Activated CD8-positive, alpha-beta T cell treated with anti-CD3 and anti-CD28 coated beads for 36 hours (primary cell): ENCODE results near the gene PTPRJ. TPM values are rescaled to one million over a fixed set of nuclear protein-coding genes. Genes with fewer than 3 reads are reported as not detected.

Experiments used
- ATAC-seq: fragments of 200-7000 bp; cut with Tn5 transposase; one replicate; pipeline ENCODE4 v1.10.0; 2021; ENCODE audit warnings: mild to moderate bottlenecking, moderate library complexity
- CTCF ChIA-PET: fragments of 350-600 bp; sonication (Branson Sonifier 250); formaldehyde crosslinking; loops from one replicate; lab custom pipeline; 2021; ENCODE audit warnings: antibody characterized with exemption; lab: Charles Lee
- POLR2A ChIA-PET: fragments of 350-600 bp; sonication (Branson Sonifier 250); formaldehyde crosslinking; loops from one replicate; lab custom pipeline; 2021; ENCODE audit warnings: antibody characterized with exemption; lab: Charles Lee
- DNase-seq: peaks from one replicate; pipeline ENCODE4 v3.0.0-alpha.2; 2020
- H3K27ac Mint-ChIP-seq: one replicate; pipeline ENCODE4 v1.8.0; 2021; ENCODE audit warnings: mild to moderate bottlenecking, mixed read lengths
- H3K27me3 Mint-ChIP-seq: one replicate; pipeline ENCODE4 v1.8.0; 2021; ENCODE audit warnings: mixed read lengths
- H3K36me3 Mint-ChIP-seq: one replicate; pipeline ENCODE4 v1.8.0; 2021; ENCODE audit warnings: low read depth, mixed read lengths
- H3K4me1 Mint-ChIP-seq: one replicate; pipeline ENCODE4 v1.8.0; 2021; ENCODE audit warnings: low read depth, mixed read lengths
- H3K4me3 Mint-ChIP-seq: one replicate; pipeline ENCODE4 v1.8.0; 2021; ENCODE audit warnings: mild to moderate bottlenecking, moderate library complexity, mixed read lengths
- H3K9me3 Mint-ChIP-seq: one replicate; pipeline ENCODE4 v1.8.0; 2021; ENCODE audit warnings: mixed read lengths
- CTCF ChIP-seq: fragments of 200-600 bp; IDR thresholded peaks from one replicate; pipeline ENCODE4 v1.8.0; 2022; ENCODE audit warnings: antibody characterized with exemption, mild to moderate bottlenecking
- intact Hi-C: fragments of 100-400 bp; cut with micrococcal nuclease; formaldehyde crosslinking; loops from one replicate; pipeline ENCODE4 v1.10.0; 2022
- total RNA-seq, 2 experiments: library from RNA; stranded (reverse); gene quantifications; one replicate each; pipeline ENCODE4 v1.2.3, GENCODE V29; 2021

The PTPRJ gene
- total RNA-seq, 2 experiments from 2014 or later: 21.5 to 23.4 TPM

- intact Hi-C loops: no loop called here
- peak overlapping the region; percentile 17 for H3K27ac Mint-ChIP-seq
- peaks cover 26% of the 10 kb centered on the region for H3K36me3 Mint-ChIP-seq
- ChIA-PET CTCF (interaction anchor here (3.9 kb wide), 1 partner anchor 10 kb away, joined by 19 read pairs; no protein-coding TSS in a partner anchor), POLR2A (interaction anchor here (0.9 kb wide), 1 partner anchor 30 kb away, joined by 3 read pairs; no protein-coding TSS in a partner anchor)
- no peaks in the 10 kb centered on the region for H3K4me1 Mint-ChIP-seq
- no peak overlapping the region for H3K4me3 Mint-ChIP-seq
- no peak for TF ChIP-seq CTCF
- no peaks in the 10 kb centered on the region for H3K27me3 Mint-ChIP-seq
- no peak for DNase-seq
- ATAC-seq: no peak
- no peaks in the 10 kb centered on the region for H3K9me3 Mint-ChIP-seq
These were observed 181.9 kb downstream of the PTPRJ start for GRCh38 chr11:48161951-48162884.

GRCh38 chr11:48162885-48163268 is 182.5 kb downstream of the PTPRJ start:
- H3K27ac Mint-ChIP-seq: peak overlapping the region; percentile 17
- peaks cover 24% of the 10 kb centered on the region for H3K36me3 Mint-ChIP-seq
- no peak for ATAC-seq
- ChIA-PET POLR2A (interaction anchor here (0.9 kb wide), 1 partner anchor 30 kb away, joined by 3 read pairs; no protein-coding TSS in a partner anchor), CTCF (interaction anchor here (3.9 kb wide), 1 partner anchor 10 kb away, joined by 19 read pairs; no protein-coding TSS in a partner anchor)
- H3K4me1 Mint-ChIP-seq: no peaks in the 10 kb centered on the region
- no peak for DNase-seq
- no peaks in the 10 kb centered on the region for H3K9me3 Mint-ChIP-seq
- H3K4me3 Mint-ChIP-seq: no peak overlapping the region
- H3K27me3 Mint-ChIP-seq: no peaks in the 10 kb centered on the region
- intact Hi-C loops: no loop called here
- no peak for TF ChIP-seq CTCF

GRCh38 chr11:48163360-48164100 is 183.2 kb downstream of the PTPRJ start:
- no peak for TF ChIP-seq CTCF
- intact Hi-C loops: no loop called here
- ATAC-seq (no peak), DNase-seq (no peak)
- ChIA-PET CTCF (interaction anchor here (3.9 kb wide), 1 partner anchor 9 kb away, joined by 19 read pairs; no protein-coding TSS in a partner anchor), POLR2A (no interaction called here)
- no peak overlapping the region for H3K4me3 Mint-ChIP-seq
- no peaks in the 10 kb centered on the region for H3K4me1 Mint-ChIP-seq
- H3K27ac Mint-ChIP-seq: no peak overlapping the region
- no peaks in the 10 kb centered on the region for H3K27me3 Mint-ChIP-seq
- peaks cover 26% of the 10 kb centered on the region for H3K36me3 Mint-ChIP-seq
- no peaks in the 10 kb centered on the region for H3K9me3 Mint-ChIP-seq

- DNase-seq: no peak
- Mint-ChIP-seq H3K27ac (no peak overlapping the region), H3K9me3 (no peaks in the 10 kb centered on the region), H3K4me3 (no peak overlapping the region), H3K27me3 (no peaks in the 10 kb centered on the region), H3K36me3 (peaks cover 27% of the 10 kb centered on the region), H3K4me1 (no peaks in the 10 kb centered on the region)
- ATAC-seq: no peak
- no peak for TF ChIP-seq CTCF
- intact Hi-C loops: no loop called here
- ChIA-PET CTCF (interaction anchor here (0.9 kb wide), 1 partner anchor 22 kb away, joined by 3 read pairs; no protein-coding TSS in a partner anchor), POLR2A (no interaction called here)
These were observed 184.5 kb downstream of the PTPRJ start for GRCh38 chr11:48164836-48165235.
